ENCODE results near the gene PCBP4.
"Not testable (repeated sequence)": the region's sequence is repeated elsewhere in the genome, so short reads cannot be mapped to it uniquely, and the experiment has no call there.

The PCBP4 gene

GRCh38 chr3:51938780-51939425, 28.4 kb downstream of the PCBP4 start:
- DNase-seq (ENCODE audit: low spot score): no peak

GRCh38 chr3:51937611-51938450, 29.4 kb downstream of the PCBP4 start:
- no peak for DNase-seq (ENCODE audit: low spot score)

GRCh38 chr3:51937014-51937413, 30.2 kb downstream of the PCBP4 start:
- DNase-seq (ENCODE audit: low spot score): no peak

- no peak for DNase-seq (ENCODE audit: low spot score)
These were observed 31.1 kb downstream of the PCBP4 start for GRCh38 chr3:51935886-51936755.

GRCh38 chr3:51934991-51935885, 32.0 kb downstream of the PCBP4 start:
- DNase-seq (ENCODE audit: low spot score): peak; percentile 24

- peak; percentile 15 for DNase-seq (ENCODE audit: low spot score)
These were observed 33.0 kb downstream of the PCBP4 start for GRCh38 chr3:51934139-51934850.

- peak; percentile 18 for DNase-seq (ENCODE audit: low spot score)
These were observed 33.6 kb downstream of the PCBP4 start for GRCh38 chr3:51933471-51934138.

GRCh38 chr3:51932471-51933370, 34.5 kb downstream of the PCBP4 start:
- no peak for DNase-seq (ENCODE audit: low spot score)

GRCh38 chr3:51931756-51932155, 35.5 kb downstream of the PCBP4 start:
- no peak for DNase-seq (ENCODE audit: low spot score)

- no peak for DNase-seq (ENCODE audit: low spot score)
These were observed 36.8 kb downstream of the PCBP4 start for GRCh38 chr3:51930439-51930838.

GRCh38 chr3:51929420-51930003, 37.7 kb downstream of the PCBP4 start:
- peak; percentile 29 for DNase-seq (ENCODE audit: low spot score)

GRCh38 chr3:51928981-51929380, 38.3 kb downstream of the PCBP4 start:
- DNase-seq (ENCODE audit: low spot score): not testable (repeated sequence)

GRCh38 chr3:51928438-51928837, 38.8 kb downstream of the PCBP4 start:
- DNase-seq (ENCODE audit: low spot score): peak; percentile 21

GRCh38 chr3:51927061-51927977, 39.9 kb downstream of the PCBP4 start:
- DNase-seq (ENCODE audit: low spot score): no peak

- no peak for DNase-seq (ENCODE audit: low spot score)
These were observed 46.1 kb downstream of the PCBP4 start for GRCh38 chr3:51921081-51921578.

- no peak for DNase-seq (ENCODE audit: low spot score)
These were observed 50.8 kb downstream of the PCBP4 start for GRCh38 chr3:51916418-51916817.

- DNase-seq (ENCODE audit: low spot score): no peak
These were observed 59.2 kb downstream of the PCBP4 start for GRCh38 chr3:51908026-51908425.
